ENCODE measurements around the gene ODAD2.

ODAD2 gene

GRCh38 chr10:27832826-27833225 is 166.1 kb downstream of the ODAD2 start:
- ATAC-seq (no peak), DNase-seq (ENCODE audit: low spot score in 2 of 2) (no peak)
- Mint-ChIP-seq H3K4me3 (no peak overlapping the region), H3K9me3 (no peaks in the 10 kb centered on the region), H3K36me3 (no peaks in the 10 kb centered on the region), H3K27ac (no peak overlapping the region), H3K4me1 (no peaks in the 10 kb centered on the region)

GRCh38 chr10:27826369-27826768 is 172.5 kb downstream of the ODAD2 start:
- Mint-ChIP-seq H3K36me3 (no peaks in the 10 kb centered on the region), H3K4me3 (no peak overlapping the region), H3K9me3 (no peaks in the 10 kb centered on the region), H3K4me1 (no peaks in the 10 kb centered on the region), H3K27ac (no peak overlapping the region)
- ATAC-seq = no peak
- DNase-seq (ENCODE audit: low spot score in 2 of 2) = no peak

GRCh38 chr10:27822301-27822700 is 176.6 kb downstream of the ODAD2 start:
- Mint-ChIP-seq H3K27ac (no peak overlapping the region), H3K9me3 (no peaks in the 10 kb centered on the region), H3K4me1 (no peaks in the 10 kb centered on the region), H3K36me3 (no peaks in the 10 kb centered on the region), H3K4me3 (no peak overlapping the region)
- no peak for ATAC-seq
- no peak for DNase-seq (ENCODE audit: low spot score in 2 of 2)

GRCh38 chr10:27820637-27821036 is 178.2 kb downstream of the ODAD2 start:
- no peaks in the 10 kb centered on the region for H3K9me3 Mint-ChIP-seq
- no peaks in the 10 kb centered on the region for H3K36me3 Mint-ChIP-seq
- no peak for ATAC-seq
- no peak for DNase-seq (ENCODE audit: low spot score in 2 of 2)
- H3K27ac Mint-ChIP-seq = no peak overlapping the region
- H3K4me3 Mint-ChIP-seq = no peak overlapping the region
- no peaks in the 10 kb centered on the region for H3K4me1 Mint-ChIP-seq

- no peaks in the 10 kb centered on the region for H3K36me3 Mint-ChIP-seq
- ATAC-seq (no peak), DNase-seq (ENCODE audit: low spot score in 2 of 2) (no peak)
- no peak overlapping the region for H3K4me3 Mint-ChIP-seq
- H3K9me3 Mint-ChIP-seq = no peaks in the 10 kb centered on the region
- no peak overlapping the region for H3K27ac Mint-ChIP-seq
- H3K4me1 Mint-ChIP-seq = no peaks in the 10 kb centered on the region
Measured at GRCh38 chr10:27819781-27820531, 178.9 kb downstream of the ODAD2 start.

- DNase-seq (ENCODE audit: low spot score in 2 of 2) = no peak
- no peaks in the 10 kb centered on the region for H3K36me3 Mint-ChIP-seq
- no peaks in the 10 kb centered on the region for H3K4me1 Mint-ChIP-seq
- no peak for ATAC-seq
- H3K27ac Mint-ChIP-seq = no peak overlapping the region
- no peak overlapping the region for H3K4me3 Mint-ChIP-seq
- H3K9me3 Mint-ChIP-seq = no peaks in the 10 kb centered on the region
Measured at GRCh38 chr10:27816320-27816719, 182.6 kb downstream of the ODAD2 start.

- Mint-ChIP-seq H3K9me3 (no peaks in the 10 kb centered on the region), H3K4me1 (no peaks in the 10 kb centered on the region), H3K27ac (no peak overlapping the region), H3K36me3 (no peaks in the 10 kb centered on the region), H3K4me3 (no peak overlapping the region)
- no peak for ATAC-seq
- DNase-seq (ENCODE audit: low spot score in 2 of 2) = no peak
Measured at GRCh38 chr10:27815846-27816245, 183.0 kb downstream of the ODAD2 start.

GRCh38 chr10:27815261-27815660 is 183.6 kb downstream of the ODAD2 start:
- DNase-seq (ENCODE audit: low spot score in 2 of 2) = no peak
- Mint-ChIP-seq H3K4me3 (no peak overlapping the region), H3K9me3 (no peaks in the 10 kb centered on the region), H3K27ac (no peak overlapping the region), H3K4me1 (no peaks in the 10 kb centered on the region), H3K36me3 (no peaks in the 10 kb centered on the region)
- no peak for ATAC-seq

- no peak for ATAC-seq
- no peak overlapping the region for H3K4me3 Mint-ChIP-seq
- DNase-seq (ENCODE audit: low spot score in 2 of 2) = no peak
- H3K27ac Mint-ChIP-seq = no peak overlapping the region
- no peaks in the 10 kb centered on the region for H3K9me3 Mint-ChIP-seq
- H3K36me3 Mint-ChIP-seq = no peaks in the 10 kb centered on the region
- no peaks in the 10 kb centered on the region for H3K4me1 Mint-ChIP-seq
Measured at GRCh38 chr10:27805180-27805579, 193.7 kb downstream of the ODAD2 start.

GRCh38 chr10:27804136-27804535 is 194.7 kb downstream of the ODAD2 start:
- Mint-ChIP-seq H3K4me3 (no peak overlapping the region), H3K27ac (no peak overlapping the region), H3K9me3 (no peaks in the 10 kb centered on the region), H3K4me1 (no peaks in the 10 kb centered on the region), H3K36me3 (no peaks in the 10 kb centered on the region)
- no peak for DNase-seq (ENCODE audit: low spot score in 2 of 2)
- no peak for ATAC-seq

GRCh38 chr10:27801171-27801785 is 197.6 kb downstream of the ODAD2 start:
- no peaks in the 10 kb centered on the region for H3K36me3 Mint-ChIP-seq
- no peak for ATAC-seq
- H3K27ac Mint-ChIP-seq = no peak overlapping the region
- no peak overlapping the region for H3K4me3 Mint-ChIP-seq
- no peaks in the 10 kb centered on the region for H3K4me1 Mint-ChIP-seq
- no peaks in the 10 kb centered on the region for H3K9me3 Mint-ChIP-seq
- DNase-seq (ENCODE audit: low spot score in 2 of 2) = no peak

GRCh38 chr10:27799046-27799445 is 199.8 kb downstream of the ODAD2 start:
- Mint-ChIP-seq H3K9me3 (no peaks in the 10 kb centered on the region), H3K4me1 (no peaks in the 10 kb centered on the region), H3K4me3 (no peak overlapping the region), H3K27ac (no peak overlapping the region), H3K36me3 (no peaks in the 10 kb centered on the region)
- no peak for DNase-seq (ENCODE audit: low spot score in 2 of 2)
- ATAC-seq = no peak

- DNase-seq (ENCODE audit: low spot score in 2 of 2) = no peak
- no peak overlapping the region for H3K4me3 Mint-ChIP-seq
- H3K36me3 Mint-ChIP-seq = no peaks in the 10 kb centered on the region
- H3K9me3 Mint-ChIP-seq = no peaks in the 10 kb centered on the region
- no peak overlapping the region for H3K27ac Mint-ChIP-seq
- no peaks in the 10 kb centered on the region for H3K4me1 Mint-ChIP-seq
- ATAC-seq = no peak
Measured at GRCh38 chr10:27794157-27794556, 204.7 kb downstream of the ODAD2 start.

GRCh38 chr10:27792216-27792615 is 206.7 kb downstream of the ODAD2 start:
- Mint-ChIP-seq H3K9me3 (no peaks in the 10 kb centered on the region), H3K27ac (no peak overlapping the region), H3K4me1 (no peaks in the 10 kb centered on the region), H3K36me3 (no peaks in the 10 kb centered on the region), H3K4me3 (no peak overlapping the region)
- DNase-seq (ENCODE audit: low spot score in 2 of 2) (no peak), ATAC-seq (no peak)

- no peak overlapping the region for H3K27ac Mint-ChIP-seq
- ATAC-seq = no peak
Measured at GRCh38 chr10:27784272-27784671, 214.6 kb downstream of the ODAD2 start.

GRCh38 chr10:27783660-27784059 is 215.2 kb downstream of the ODAD2 start:
- Mint-ChIP-seq H3K4me1 (no peaks in the 10 kb centered on the region), H3K9me3 (no peaks in the 10 kb centered on the region), H3K36me3 (no peaks in the 10 kb centered on the region), H3K27ac (no peak overlapping the region), H3K4me3 (no peak overlapping the region)
- DNase-seq (ENCODE audit: low spot score in 2 of 2) = peak; percentile 6 to 52
- peak; percentile 91 for ATAC-seq

More at GRCh38 chr10:27784272-27784671, 214.6 kb downstream of the ODAD2 start:
- Mint-ChIP-seq H3K4me1 (no peaks in the 10 kb centered on the region), H3K36me3 (no peaks in the 10 kb centered on the region), H3K4me3 (no peak overlapping the region), H3K9me3 (no peaks in the 10 kb centered on the region)
- no peak for DNase-seq (ENCODE audit: low spot score in 2 of 2)

All from stimulated activated effector memory CD8-positive, alpha-beta T cell treated with anti-CD3 and anti-CD28 coated beads, Interleukin-12 subunit alpha, Interleukin-12 subunit beta, amount 100 ng/mL, for 72 hours (primary cell).